ENCODE results near the gene RPTN.
"Not testable (repeated sequence)": the region's sequence is repeated elsewhere in the genome, so short reads cannot be mapped to it uniquely, and the experiment has no call there.

The RPTN gene

GRCh38 chr1:152166966-152167365 is 7.9 kb upstream of the RPTN start:
- in situ Hi-C loops (cut with HindIII; ENCODE audit: low sequenced_read_pairs) = loop anchor here (25.0 kb wide), 1 partner anchor 105 kb away; no protein-coding TSS in a partner anchor

DNA sequence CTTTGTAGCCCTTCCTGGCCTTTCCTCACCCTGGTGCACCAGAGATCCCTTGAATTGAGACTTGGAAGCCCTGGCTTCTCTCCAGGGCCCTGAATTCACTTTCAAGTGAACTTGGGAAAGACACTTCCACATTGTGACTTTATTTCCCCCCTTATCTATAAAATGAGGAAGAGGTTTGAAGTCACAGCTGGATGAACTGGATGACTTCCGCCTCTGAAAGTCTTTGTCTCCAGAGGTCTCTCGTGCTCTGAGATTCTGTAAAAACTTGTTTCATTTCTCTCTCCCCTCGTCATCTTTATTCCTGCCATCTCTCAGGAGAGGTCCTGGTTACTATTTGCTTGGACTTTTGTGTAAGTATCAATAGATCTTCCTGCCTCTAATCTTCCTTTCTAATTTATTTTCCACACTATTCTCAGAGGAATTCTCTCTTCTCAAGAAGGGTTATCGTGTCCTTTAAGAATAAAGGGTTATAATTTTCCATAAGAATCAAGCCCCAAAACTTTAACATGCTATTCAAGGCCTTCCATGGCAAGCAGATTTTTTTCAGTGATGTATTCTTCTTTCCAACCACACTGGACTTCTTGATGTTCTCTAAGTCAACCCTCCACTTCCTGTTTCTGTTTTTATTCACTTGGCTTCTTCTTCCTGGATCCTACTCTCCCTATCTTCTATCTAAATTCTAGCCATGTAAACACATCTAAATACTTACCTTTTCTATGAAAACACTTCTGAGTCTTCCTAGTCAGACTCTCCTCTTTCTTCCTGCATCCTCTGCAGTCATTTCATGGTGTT is 6.5 kb upstream of the RPTN start:
- in situ Hi-C loops (cut with HindIII; ENCODE audit: low sequenced_read_pairs) = loop anchor here (25.0 kb wide), 1 partner anchor 103 kb away; no protein-coding TSS in a partner anchor

- in situ Hi-C loops (cut with HindIII; ENCODE audit: low sequenced_read_pairs) = loop anchor here (25.0 kb wide), 1 partner anchor 102 kb away; no protein-coding TSS in a partner anchor
Measured at GRCh38 chr1:152164517-152165136, 5.6 kb upstream of the RPTN start.

GRCh38 chr1:152162792-152163463 is 3.9 kb upstream of the RPTN start:
- in situ Hi-C loops (cut with HindIII; ENCODE audit: low sequenced_read_pairs) = loop anchor here (25.0 kb wide), 1 partner anchor 101 kb away; no protein-coding TSS in a partner anchor

DNA sequence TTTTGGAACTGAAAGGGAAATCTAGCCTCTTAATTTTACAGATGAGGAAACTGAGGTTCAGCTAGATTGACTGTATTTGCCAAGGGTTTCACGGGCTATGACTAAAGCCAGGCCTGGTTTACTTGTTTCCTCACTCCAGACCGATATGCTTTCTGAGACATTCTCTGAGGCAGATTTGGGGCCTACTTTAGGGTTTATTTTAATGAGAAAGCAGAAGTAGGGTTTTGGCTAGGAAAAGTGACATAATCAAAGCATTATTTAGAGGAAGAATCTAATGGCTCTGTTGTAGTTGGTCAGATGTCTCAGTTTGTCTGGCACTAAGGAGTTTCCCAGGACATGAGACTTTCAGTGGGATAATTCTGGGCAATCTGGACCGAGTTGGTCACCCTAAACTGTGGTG is 1.5 kb upstream of the RPTN start:
- in situ Hi-C loops (cut with HindIII; ENCODE audit: low sequenced_read_pairs) = loop anchor here (25.0 kb wide), 1 partner anchor 98 kb away; no protein-coding TSS in a partner anchor

- in situ Hi-C loops (cut with HindIII; ENCODE audit: low sequenced_read_pairs) = loop anchor here (25.0 kb wide), 1 partner anchor 92 kb away; no protein-coding TSS in a partner anchor
Measured at GRCh38 chr1:152153996-152154395, 5.0 kb downstream of the RPTN start.

GRCh38 chr1:152151646-152152045 is 7.4 kb downstream of the RPTN start:
- in situ Hi-C loops (cut with HindIII; ENCODE audit: low sequenced_read_pairs) = loop anchor here (25.0 kb wide), 1 partner anchor 89 kb away; no protein-coding TSS in a partner anchor

DNA sequence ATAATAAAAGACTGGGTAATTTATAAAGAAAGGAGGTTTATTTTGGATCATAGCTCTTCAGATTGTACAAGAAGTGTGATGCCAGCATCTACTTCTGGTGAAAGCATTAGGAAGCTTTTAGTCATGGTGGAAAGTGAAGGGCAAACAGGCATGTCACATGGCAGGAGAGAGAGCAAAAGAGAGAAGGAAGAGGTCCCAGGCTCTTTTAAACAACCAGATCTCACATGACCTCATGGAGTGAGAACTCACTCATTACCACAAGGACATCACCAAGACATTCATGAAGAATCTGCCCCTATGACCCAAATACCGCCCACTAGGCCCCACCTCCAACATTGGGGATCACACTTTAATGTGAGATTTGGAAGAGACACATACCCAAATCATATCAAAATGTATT is 10.0 kb downstream of the RPTN start:
- in situ Hi-C loops (cut with HindIII; ENCODE audit: low sequenced_read_pairs) = no loop called here

DNA sequence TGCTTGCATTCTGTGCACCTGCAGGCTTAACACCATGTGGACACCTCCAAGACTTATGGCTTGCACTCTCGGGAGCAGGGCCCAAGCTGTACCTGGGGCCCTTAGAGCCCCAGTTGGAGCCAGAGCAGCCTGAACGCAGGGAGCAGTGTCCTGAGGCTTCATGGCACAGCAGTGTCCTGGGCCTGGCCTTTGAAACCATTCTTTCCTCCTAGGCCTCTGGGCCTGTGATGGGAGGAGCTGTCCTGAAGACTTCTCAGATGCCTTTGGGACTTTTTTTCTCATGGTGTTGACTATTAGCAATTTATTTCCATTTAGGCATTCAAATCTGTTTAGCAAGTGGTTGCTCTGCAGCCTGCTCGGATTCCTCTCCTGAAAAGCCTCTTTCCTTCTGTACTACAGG is 11.0 kb downstream of the RPTN start:
- in situ Hi-C loops (cut with HindIII; ENCODE audit: low sequenced_read_pairs) = no loop called here

DNA sequence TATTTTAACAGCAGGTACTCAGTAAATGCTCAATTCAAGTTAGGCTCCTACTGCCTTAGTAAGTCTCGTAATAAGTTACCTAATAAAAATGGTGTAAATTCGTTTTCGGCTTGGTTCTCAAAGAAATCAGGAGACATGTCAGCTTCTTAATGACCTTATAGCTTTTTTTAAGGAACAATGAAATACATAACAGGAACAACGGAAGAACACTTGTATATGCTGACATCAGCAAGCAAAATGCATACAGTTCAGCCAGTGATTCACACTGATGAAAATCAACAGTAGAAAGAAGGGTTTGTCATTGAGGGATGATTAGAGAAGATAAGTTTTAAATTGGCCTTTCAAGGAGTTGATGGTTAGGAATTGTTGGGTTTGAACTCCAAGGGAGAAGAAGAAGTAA is 13.3 kb downstream of the RPTN start:
- in situ Hi-C loops (cut with HindIII; ENCODE audit: low sequenced_read_pairs) = no loop called here

DNA sequence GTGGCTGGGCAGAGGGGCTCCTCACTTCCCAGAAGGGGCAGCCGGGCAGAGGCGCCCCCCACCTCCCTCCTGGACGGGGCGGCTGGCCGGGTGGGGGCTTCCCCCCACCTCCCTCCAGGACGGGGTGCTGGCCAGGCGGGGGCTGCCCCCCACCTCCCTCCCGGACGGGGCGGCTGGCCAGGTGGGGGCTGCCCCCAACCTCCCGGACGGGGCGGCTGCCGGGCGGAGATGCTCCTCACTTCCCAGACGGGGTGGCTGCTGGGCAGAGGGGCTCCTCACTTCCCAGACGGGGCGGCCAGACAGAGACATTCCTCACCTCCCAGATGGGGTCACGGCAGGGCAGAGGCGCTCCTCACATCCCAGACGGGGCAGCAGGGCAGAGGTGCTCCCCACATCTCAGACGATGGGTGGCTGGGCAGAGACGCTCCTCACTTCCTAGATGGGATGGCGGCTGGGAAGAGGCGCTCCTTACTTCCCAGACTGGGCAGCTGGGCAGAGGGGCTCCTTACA is 14.3 kb downstream of the RPTN start:
- in situ Hi-C loops (cut with HindIII; ENCODE audit: low sequenced_read_pairs) = not testable (repeated sequence)

- in situ Hi-C loops (cut with HindIII; ENCODE audit: low sequenced_read_pairs) = no loop called here
Measured at GRCh38 chr1:152143150-152143887, 15.7 kb downstream of the RPTN start.

DNA sequence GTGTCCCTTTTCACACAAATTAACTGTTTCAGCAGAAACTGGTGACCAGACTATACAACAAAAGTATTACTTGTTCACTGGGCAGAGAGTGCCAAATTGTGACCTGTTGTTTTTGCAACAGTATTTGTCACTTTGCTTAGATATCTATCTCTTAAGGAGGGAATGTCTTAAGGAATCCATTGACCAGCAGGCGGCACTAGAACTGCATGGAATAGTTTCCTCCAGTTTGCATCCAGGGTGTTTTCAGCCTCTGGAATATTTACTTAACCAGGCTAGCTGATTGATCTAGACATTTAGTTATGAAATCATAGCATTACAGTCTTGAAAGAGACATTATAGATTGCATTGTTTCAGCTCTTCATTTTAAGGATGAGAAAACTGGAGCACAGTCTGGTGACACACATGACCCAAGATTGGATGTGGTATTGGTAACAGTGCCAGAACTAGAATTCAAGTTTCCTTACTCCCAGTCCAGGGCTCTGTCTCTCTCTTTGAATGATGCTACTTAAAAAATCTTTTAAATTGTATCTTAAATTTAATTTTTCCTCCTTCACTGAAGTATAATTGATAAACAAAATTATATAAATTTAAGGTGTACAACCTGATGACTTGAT is 16.9 kb downstream of the RPTN start:
- in situ Hi-C loops (cut with HindIII; ENCODE audit: low sequenced_read_pairs) = no loop called here

DNA sequence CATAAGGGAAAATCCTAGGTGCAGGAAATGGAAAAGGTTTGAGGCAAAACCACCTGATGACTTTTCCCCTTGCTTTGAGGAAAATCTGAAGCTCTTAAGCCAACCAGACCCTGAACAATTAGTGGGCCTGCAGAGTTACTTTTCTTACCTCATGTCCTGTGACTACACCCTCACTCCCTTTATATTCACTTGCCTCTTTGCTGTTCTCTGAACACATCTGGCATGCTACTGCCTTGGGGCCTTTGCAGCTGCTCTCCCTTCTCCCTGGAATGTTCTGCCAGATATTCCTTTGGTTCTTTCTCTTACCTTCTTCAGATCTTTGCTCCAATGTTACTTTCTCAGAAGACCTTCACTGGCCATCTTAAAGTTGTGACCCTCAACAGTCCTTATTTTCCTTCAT is 21.8 kb downstream of the RPTN start:
- in situ Hi-C loops (cut with HindIII; ENCODE audit: low sequenced_read_pairs) = no loop called here

DNA sequence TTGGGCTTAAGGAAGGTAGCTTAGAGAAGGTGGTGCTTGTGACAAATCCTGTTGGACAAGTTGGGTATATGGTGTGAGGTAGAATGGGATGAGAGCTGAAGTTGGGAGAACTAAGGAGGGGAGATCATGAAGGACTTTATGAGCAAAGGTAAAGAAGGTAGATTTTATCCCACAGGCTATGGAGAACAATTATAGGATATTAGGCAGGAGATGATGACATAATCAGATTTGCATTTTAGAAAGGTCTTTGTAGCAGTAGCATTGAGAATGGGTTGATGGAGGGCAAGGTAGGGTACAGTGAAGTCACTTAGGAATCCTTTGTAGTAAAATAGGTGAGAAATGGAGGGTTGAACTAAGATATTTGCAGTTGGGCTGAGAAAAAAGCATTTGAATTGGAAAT is 28.8 kb downstream of the RPTN start:
- in situ Hi-C loops (cut with HindIII; ENCODE audit: low sequenced_read_pairs) = no loop called here

DNA sequence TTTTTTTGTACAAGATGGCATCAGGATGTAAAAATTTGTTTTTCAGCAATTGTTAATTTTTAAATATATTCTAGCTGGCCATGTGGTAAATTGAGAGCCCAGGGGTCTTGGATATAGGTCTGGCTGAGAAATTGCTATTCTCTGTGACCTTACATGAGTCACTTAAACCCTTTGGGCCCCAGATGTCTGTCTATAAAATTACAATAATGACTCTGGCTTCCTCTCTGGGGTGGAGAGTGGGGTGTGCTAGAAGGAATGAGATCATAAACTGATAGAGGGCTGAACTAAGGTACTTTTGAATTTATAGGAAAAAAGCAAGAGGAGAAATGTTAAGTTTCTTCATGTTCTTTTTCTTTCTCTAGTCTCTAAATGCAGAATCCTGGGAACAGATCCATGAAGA is 31.4 kb downstream of the RPTN start:
- in situ Hi-C loops (cut with HindIII; ENCODE audit: low sequenced_read_pairs) = no loop called here

- in situ Hi-C loops (cut with HindIII; ENCODE audit: low sequenced_read_pairs) = no loop called here
Measured at GRCh38 chr1:152125834-152126443, 33.1 kb downstream of the RPTN start.

DNA sequence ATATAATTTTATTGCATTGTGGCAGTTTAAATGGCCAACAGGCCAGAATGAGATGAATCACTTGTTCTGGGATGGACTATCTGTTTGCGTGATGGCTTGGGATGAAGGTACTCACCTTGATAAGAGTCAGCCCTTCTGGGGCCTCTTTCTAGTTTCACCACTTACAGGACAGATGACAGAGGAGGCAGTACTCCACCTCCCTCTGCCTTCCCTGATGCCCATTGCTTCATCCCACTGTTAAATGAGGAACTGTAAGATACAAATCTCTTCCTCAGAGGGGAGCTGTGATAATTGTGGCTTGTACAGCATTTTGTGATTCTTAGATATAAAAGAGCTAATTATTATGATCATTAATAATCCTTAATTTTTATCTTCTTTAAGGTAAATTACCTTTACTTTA is 40.1 kb downstream of the RPTN start:
- in situ Hi-C loops (cut with HindIII; ENCODE audit: low sequenced_read_pairs) = no loop called here

GRCh38 chr1:152115344-152115743 is 43.7 kb downstream of the RPTN start, which contains the start of gene TCHH:
Gene TCHH, minus strand, starts transcription at chr1:152115444. Its CDS starts 1,364 bp downstream, at chr1:152114080.
- in situ Hi-C loops (cut with HindIII; ENCODE audit: low sequenced_read_pairs) = no loop called here
